ENCODE results near the gene SPRING1. TPM values are rescaled to one million over a fixed set of nuclear protein-coding genes. Genes with fewer than 3 reads are reported as not detected.

Gene SPRING1
- total RNA-seq, 1 experiment from 2014 or later: 44.2 TPM

- no peak for DNase-seq
- H3K14ac ChIP-seq (ENCODE audit: insufficient read depth, low read length): no peak overlapping the region
- Mint-ChIP-seq H3K27me3 (ENCODE audit: low read depth) (no peaks in the 10 kb centered on the region; the same call in 1 of the 2 replicates), H3K4me3 (peak overlapping the region; percentile 93 to 94; a peak in 4 of 5 replicates), H3K36me3 (ENCODE audit: insufficient read depth in 1 of 3, low read depth in 3 of 3) (peaks cover 6 to 35% (median 30%) of the 10 kb centered on the region in 3 experiments; a peak in 6 of 7 replicates), H3K4me1 (peaks cover 17 to 20% of the 10 kb centered on the region in 2 experiments), H3K27ac (no peak overlapping the region), H3K9me3 (no peaks in the 10 kb centered on the region; a peak in 1 of 5 replicates)
- no peak overlapping the region for H2BK120ac ChIP-seq (ENCODE audit: low read depth, low read length, poor library complexity, severe bottlenecking)
- H4K8ac ChIP-seq (replicated peaks; ENCODE audit: insufficient read length, low read depth, low read length): no peak overlapping the region
- peaks cover 16% of the 10 kb centered on the region for H3K23me2 ChIP-seq (ENCODE audit: insufficient read length, low read depth, low read length, poor library complexity, severe bottlenecking)
- H3K4ac ChIP-seq (ENCODE audit: low read depth, low read length): no peak overlapping the region
- no peaks in the 10 kb centered on the region for H4K20me1 ChIP-seq (ENCODE audit: control insufficient read depth, insufficient read depth, insufficient read length)
- H4K5ac ChIP-seq (ENCODE audit: insufficient read length, low read depth, low read length): no peak overlapping the region
- H3K27ac ChIP-seq (ENCODE audit: insufficient read length, low read depth, low read length): no peak overlapping the region
- H3K23ac ChIP-seq (ENCODE audit: insufficient read length, low read depth, low read length): no peak overlapping the region
- H3K9ac ChIP-seq (ENCODE audit: extremely low read depth, insufficient read length, low read length): no peak overlapping the region
- H2AK5ac ChIP-seq (ENCODE audit: insufficient read length, low read length): no peak overlapping the region
- H2AFZ ChIP-seq (ENCODE audit: low read length): no peak overlapping the region
- H3K79me1 ChIP-seq (ENCODE audit: insufficient read depth, low read depth, low read length, poor library complexity, severe bottlenecking): no peaks in the 10 kb centered on the region
- TF ChIP-seq, protein P1, sequence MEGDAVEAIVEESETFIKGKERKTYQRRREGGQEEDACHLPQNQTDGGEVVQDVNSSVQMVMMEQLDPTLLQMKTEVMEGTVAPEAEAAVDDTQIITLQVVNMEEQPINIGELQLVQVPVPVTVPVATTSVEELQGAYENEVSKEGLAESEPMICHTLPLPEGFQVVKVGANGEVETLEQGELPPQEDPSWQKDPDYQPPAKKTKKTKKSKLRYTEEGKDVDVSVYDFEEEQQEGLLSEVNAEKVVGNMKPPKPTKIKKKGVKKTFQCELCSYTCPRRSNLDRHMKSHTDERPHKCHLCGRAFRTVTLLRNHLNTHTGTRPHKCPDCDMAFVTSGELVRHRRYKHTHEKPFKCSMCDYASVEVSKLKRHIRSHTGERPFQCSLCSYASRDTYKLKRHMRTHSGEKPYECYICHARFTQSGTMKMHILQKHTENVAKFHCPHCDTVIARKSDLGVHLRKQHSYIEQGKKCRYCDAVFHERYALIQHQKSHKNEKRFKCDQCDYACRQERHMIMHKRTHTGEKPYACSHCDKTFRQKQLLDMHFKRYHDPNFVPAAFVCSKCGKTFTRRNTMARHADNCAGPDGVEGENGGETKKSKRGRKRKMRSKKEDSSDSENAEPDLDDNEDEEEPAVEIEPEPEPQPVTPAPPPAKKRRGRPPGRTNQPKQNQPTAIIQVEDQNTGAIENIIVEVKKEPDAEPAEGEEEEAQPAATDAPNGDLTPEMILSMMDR (conservative IDR thresholded peaks at IDR 0.05): no peak
- no peaks in the 10 kb centered on the region; the same call in 1 of the 2 replicates for H3K4me1 ChIP-seq (ENCODE audit: insufficient read depth, low read length)
- peaks cover 11% of the 10 kb centered on the region; the same call in 1 of the 2 replicates for H3K79me2 ChIP-seq (ENCODE audit: insufficient read depth, low read length)
- no peak overlapping the region for H2BK15ac ChIP-seq (ENCODE audit: low read depth, low read length)
- H2BK12ac ChIP-seq (ENCODE audit: insufficient read length, low read depth, low read length): no peak overlapping the region
- H3K56ac ChIP-seq (ENCODE audit: insufficient read length, low read depth, low read length): no peak overlapping the region
- no peak overlapping the region for H3K18ac ChIP-seq (ENCODE audit: insufficient read length, low read depth, low read length)
- H3K4me2 ChIP-seq (ENCODE audit: insufficient read depth, insufficient read length, low read length): peak overlapping the region; percentile 80
- no CpG with 5 or more reads among the region's 7 CpGs for WGBS (ENCODE audit: extremely low coverage, insufficient read length, low lambda C conversion rate)
- H4K91ac ChIP-seq (ENCODE audit: insufficient read length, low read depth, low read length): no peak overlapping the region
- H2BK20ac ChIP-seq (ENCODE audit: low read depth, low read length, poor library complexity, severe bottlenecking): no peak overlapping the region
- H3T11ph ChIP-seq (ENCODE audit: low read length): no peak overlapping the region
- no peaks in the 10 kb centered on the region for H3K27me3 ChIP-seq (ENCODE audit: insufficient read depth, low read length)
- H2BK5ac ChIP-seq (ENCODE audit: insufficient read length, low read length): no peak overlapping the region
- no peaks in the 10 kb centered on the region for H3K9me3 ChIP-seq (ENCODE audit: control insufficient read depth, low read depth, low read length)
Measured at GRCh38 chr12:116739381-116739887, 1.6 kb upstream of the SPRING1 start.
